GM08714 (cell line): ENCODE results near the gene ARHGEF9.
"Not testable (repeated sequence)": the region's sequence is repeated elsewhere in the genome, so short reads cannot be mapped to it uniquely, and the experiment has no call there.

ENCODE experiments used
- H3K4me3 ChIP-seq: fragments of 200-500 bp; sonication (Bioruptor generic); 2 replicates; pipeline ENCODE4 v1.5.1; 2014; ENCODE audit warnings: mild to moderate bottlenecking, low read length, inconsistent platforms
- ZNF274 ChIP-seq: IDR thresholded peaks from 2 replicates; pipeline ENCODE4 v1.6.1; 2012; ENCODE audit warnings: mild to moderate bottlenecking, low read depth, low read length

Gene ARHGEF9

DNA sequence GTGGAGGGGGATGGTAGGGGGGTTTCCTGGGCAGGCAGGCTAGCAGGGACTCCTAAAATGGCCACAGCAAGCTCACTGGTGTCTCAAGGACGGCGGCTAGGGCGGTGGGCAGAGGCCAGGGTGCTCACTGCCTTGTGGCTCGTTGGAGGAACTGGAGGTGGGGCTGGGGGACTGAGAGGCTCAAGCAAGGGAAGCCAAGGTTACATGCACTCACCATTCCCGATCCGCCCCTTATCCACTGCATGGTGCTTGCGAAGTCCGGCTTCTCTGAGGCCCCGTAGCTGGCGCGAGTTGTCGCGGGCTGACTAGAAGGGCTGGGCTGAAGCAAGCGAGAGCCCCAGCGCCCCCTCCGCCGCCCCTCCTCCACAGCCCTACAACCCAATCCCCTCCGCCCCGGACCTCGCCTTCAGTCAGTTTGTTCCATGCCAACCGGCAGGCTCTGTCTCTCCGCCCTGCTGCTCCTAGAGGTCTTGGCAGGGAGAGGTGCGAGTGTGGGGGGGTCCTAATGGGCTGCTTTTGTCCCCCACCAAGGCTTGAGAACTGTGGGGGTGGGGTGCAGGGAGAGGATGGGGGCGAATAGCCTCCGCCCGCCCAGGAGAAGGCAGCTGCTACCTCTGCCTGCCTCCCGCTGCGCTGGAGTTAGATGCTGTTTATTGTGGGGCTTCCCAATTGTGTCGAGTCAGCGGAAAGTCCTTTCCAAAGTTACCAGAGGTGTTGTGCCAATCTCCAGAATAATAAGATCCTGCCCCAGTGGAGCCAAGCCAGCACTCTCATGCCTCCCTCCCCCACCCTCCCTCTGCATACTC, at the start of gene ARHGEF9:
TSS of gene ARHGEF9 (minus strand) at position 313 of the 806 bp plus-strand sequence. CDS start at position 244, 69 bp downstream.
- TF ChIP-seq ZNF274, result no peak
- H3K4me3 ChIP-seq, result peak within 1 kb of the TSS; percentile 26; the same call in 1 of the 2 replicates

DNA sequence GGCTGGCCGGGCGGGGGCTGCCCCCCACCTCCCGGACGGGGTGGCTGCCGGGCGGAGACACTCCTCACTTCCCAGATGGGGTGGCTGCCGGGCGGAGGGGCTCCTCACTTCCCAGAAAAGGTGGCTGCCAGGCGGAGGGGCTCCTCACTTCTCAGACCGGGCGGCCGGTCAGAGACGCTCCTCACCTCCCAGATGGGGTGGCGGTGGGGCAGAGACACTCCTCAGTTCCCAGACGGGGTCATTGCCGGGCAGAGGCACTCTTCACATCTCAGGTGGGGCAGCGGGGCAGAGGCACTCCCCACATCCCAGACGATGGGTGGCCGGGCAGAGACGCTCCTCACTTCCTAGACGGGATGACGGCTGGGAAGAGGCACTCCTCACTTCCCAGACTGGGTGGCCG, 40.4 kb upstream of the ARHGEF9 start:
- not testable (repeated sequence) for H3K4me3 ChIP-seq

DNA sequence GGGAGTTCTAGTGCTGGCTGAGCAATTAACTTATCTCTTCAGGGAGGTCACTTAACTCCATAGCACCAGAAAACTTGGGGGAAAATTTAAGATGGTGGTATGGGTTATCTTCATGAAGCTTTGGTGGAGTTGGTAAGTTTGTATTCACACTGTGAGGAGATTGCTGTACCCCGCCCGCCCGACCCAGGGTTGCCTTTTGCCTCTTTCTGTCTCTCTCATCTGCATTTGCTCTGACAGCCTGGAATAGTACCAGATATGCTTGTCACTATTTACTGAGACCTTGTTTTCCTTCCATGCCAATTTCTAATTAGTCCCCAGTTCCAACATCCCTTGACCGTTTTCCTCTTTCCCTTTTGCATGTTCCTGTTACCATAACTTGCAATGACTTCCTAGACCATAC, 33.1 kb upstream of the ARHGEF9 start:
- TF ChIP-seq ZNF274, result no peak
- no peak overlapping the region for H3K4me3 ChIP-seq

DNA sequence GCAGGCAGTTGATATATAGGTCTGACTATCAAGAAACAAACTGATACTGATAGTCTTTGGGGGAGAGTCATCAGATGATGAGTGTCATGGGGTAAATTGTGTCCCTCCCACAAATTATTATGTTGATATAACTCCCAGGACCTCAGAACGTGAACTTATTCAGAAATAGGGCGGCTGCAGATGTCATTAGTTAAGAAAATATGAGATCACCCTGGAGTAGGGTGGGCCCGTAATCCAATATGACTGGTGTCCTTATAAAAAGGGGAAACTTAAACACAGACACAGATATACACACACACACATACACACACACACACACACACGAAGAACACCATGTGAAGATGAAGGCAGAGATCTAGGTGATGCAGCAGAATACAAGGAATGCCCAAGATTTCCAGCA, 32.7 kb upstream of the ARHGEF9 start:
- no peak for TF ChIP-seq ZNF274
- H3K4me3 ChIP-seq, result no peak overlapping the region

DNA sequence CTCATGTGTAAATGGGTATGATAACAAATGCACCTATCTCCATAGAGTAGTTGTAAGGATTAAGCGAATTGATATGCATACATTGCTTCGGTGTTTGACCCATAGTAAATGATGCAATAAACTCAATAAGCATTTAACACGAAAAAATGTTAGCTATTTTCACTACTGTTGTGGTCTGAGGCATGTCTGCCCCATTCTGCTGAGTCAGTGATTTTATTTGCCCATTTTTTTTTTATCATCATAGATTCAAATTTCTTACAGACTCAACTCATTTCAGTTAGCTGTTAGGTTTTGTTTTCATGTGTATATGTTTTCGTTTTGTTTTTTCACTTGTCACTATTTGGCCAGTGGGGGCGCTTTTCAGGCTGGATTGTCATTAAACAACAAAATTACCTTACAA, 27.8 kb upstream of the ARHGEF9 start:
- TF ChIP-seq ZNF274, result no peak
- no peak overlapping the region for H3K4me3 ChIP-seq

DNA sequence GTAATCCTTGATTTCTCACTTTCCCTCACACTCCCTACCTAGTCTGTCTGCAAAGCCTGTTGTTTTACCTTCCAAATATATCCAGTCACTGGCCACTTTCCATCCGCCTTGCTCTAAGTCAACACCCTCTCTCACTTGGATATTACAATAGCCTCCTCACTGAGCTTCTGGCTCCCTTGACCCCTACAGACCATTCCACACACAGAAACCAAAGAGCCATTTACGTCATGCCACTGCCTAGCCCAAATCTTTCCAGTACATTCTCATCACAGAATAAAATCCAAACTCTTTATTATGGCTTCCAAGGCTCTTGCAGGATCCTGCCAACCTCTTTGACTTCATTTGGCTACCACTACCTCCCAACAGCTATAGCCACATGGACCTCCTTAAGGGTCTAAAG, 25.7 kb upstream of the ARHGEF9 start:
- no peak for TF ChIP-seq ZNF274
- no peak overlapping the region for H3K4me3 ChIP-seq

DNA sequence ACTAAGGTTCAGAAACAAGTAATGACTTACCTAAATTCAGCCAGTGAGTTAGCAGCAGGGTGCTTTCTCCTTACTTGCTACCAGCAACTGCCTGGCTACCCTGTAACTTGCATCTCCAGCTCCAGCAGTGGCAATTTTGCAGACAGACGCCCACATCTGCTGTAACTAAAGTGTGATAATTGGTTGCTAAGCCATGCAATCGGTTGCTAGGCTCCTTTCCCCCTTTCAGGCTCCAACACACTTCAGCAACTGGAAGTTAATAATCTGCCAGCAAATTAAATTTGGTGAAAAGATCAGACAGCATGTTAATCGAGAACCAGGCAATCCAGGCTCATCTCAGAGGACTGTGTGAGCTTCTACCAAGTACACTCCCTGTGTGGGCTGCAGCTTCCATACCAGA, 24.2 kb upstream of the ARHGEF9 start:
- H3K4me3 ChIP-seq, result no peak overlapping the region
- no peak for TF ChIP-seq ZNF274

DNA sequence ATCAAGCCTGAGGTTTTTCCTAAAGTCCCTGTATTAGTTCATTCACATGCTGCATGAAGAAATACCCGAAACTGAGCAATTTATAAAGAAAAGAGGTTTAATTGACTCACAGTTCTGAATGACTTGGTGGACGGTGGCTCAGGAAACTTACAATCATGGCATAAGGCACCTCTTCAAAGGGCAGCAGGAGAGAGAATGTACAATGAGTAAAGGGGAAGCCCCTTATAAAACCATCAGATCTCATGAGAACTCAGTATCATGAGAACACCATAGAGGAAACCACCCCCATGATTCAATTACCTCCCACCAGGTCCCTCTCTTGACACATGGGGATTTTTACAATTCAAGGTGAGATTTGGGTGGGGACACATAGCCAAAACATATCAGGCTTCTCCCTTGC, 10.4 kb upstream of the ARHGEF9 start:
- not testable (repeated sequence) for H3K4me3 ChIP-seq

DNA sequence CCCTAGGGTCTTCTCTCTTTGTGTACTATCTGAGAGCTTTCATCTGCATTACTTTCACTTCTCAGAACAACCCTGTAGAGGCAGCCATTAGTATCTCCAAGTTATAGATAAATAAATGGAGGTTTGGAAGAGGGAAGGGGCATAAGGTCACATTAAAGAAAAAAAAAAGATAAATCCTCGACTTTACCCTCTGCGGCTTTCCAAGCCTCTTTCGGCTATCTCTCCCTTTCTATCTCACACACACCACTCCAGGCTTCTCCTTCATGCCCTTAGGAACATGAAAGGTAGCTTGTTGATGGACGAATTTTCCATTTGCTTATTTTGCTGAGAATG, 660 bp upstream of the ARHGEF9 start:
- H3K4me3 ChIP-seq, result peak overlapping the region; percentile 26; the same call in 1 of the 2 replicates
- no peak for TF ChIP-seq ZNF274

DNA sequence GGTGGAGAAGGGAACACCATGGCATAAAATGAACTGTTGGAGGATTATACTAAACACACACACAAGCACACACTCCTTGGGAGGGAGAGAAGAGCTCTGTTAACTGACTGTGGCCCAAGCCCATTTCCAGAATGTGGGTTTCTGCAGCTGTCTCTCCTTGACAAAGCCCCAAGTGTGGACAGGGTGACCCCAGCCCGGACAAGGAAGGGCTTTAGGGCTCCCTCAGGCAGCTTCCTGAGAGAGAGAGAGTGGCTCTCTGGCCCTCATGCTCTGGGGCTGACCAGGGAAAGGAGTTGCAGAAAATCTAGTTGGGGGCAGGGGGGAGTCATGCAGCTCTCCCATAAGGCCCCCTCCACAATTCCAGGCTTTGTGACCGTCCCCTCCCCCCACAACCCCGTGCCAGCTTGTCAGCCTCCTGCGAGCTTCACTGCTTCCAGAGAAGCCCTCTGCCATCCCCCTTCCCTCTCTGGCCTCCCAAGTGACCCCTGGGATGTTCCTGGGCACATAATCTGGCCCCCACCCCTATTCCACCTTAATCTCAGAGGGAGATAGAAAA, 590 bp downstream of the ARHGEF9 start:
- H3K4me3 ChIP-seq, result no peak overlapping the region; the same call in 1 of the 2 replicates
- no peak for TF ChIP-seq ZNF274

DNA sequence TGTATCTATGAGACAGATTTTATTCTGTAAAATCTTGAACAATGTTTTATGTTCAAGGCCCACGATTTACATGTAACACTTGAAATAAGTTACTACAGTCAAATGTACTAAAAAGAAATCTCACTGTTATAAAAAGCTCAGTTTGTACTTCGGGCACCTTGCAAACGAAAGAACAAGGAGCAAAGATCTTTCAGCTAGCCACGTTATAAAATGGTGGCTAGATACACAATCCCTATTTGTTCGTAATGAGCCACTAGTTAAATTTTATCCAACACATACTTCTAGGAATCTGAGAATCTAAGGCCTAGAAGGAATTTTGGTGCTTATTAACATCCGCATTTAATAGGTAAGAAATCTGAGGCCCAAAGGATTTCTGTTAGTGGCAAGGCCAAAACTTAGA, 2.5 kb downstream of the ARHGEF9 start:
- TF ChIP-seq ZNF274, result no peak
- no peak overlapping the region for H3K4me3 ChIP-seq

DNA sequence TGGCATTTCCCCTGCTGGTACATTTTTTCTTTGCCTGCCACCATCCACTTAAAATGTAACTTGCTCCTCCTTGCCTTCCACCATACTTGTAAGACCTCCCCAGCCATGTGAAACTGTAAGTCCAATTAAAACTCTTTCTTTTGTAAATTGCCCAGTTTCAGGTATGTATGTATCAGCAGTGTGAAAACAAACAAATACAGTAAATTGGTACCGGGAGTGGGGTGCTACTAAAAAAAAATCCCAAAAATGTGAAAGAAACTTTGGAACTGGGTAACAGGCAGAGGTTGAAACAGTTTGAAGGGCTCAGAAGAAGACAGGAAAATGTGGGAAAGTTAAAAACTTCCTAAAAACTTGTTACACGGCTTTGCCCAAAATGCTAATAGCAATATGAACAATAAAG, 16.3 kb downstream of the ARHGEF9 start:
- no peak for TF ChIP-seq ZNF274
- H3K4me3 ChIP-seq, result no peak overlapping the region

DNA sequence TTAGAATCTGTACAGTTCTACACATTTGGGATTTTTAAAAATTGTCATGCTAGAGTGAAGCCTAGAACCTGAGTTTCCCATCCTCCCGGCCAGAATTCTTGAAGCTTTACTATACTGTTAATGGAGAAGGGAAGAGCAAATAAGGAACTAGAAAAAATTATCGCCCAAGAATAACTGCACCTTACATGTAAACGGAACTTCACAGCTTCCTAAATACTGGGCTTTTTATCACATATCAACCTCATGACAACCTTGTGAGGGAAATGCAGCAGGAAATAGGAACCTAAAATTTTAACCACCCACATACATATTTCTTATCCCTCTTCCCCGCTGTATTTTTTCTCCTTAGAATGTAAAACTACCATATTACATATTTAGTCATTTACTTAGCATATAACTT, 19.3 kb downstream of the ARHGEF9 start:
- H3K4me3 ChIP-seq, result no peak overlapping the region
- TF ChIP-seq ZNF274, result no peak

DNA sequence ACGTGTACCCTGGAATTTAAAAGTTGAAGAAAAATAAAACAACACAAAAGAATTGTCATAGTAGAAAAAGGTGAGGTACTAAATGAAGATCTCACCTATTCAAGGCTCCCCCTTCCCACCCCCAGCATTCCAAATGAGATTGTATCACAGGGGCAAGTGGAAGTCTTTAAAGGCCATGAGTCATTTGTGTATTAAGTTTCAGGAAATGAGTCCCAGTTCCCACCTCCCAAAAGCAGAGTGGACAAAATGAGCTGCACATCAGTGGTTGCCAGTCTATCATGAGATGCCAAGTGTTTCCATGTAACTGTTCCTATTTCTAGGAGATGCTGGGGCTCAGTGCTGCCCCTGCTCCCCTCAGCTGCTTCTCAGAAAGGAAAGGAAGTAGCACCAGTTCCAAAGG, 20.1 kb downstream of the ARHGEF9 start:
- TF ChIP-seq ZNF274, result no peak
- H3K4me3 ChIP-seq, result no peak overlapping the region

DNA sequence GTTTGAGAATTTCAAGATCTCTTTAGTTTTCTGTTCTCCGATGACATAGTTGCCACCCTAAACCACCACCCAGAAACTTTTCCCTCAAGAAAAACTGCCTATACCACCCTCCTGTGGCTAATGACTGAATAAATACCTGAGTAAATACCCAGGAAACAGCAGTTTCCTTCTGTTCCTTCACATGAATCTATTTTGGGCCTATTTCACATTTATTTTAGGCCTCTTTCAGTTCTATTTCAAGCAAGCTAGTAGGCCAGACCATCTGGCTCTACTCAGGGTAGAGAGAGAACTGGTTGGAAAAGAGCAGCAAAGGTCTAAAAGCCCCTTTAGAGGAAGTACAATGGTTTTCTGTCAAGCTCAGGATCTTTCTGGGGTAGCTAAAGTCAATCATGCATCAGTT, 23.4 kb downstream of the ARHGEF9 start:
- TF ChIP-seq ZNF274, result no peak
- no peak overlapping the region for H3K4me3 ChIP-seq

DNA sequence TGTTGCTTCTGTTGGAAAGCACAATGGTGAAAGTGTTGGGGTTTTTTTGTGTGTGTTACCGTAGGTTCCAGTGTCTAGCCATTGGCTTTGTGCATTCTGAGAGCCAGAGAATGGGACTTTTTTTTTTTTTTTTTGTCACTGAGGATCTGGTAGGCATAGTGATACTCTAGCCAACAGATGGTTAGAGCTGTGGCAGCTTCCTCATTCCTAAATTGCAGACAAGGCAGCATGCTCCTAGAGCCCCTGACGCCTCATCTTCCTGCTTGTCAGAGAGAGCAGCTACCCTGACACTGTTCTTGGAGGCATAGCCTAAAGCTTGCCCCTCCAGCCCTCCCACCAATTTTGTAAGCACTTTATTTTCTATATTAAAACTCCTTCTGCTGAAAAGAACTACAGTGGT, 27.0 kb downstream of the ARHGEF9 start:
- H3K4me3 ChIP-seq, result no peak overlapping the region
- no peak for TF ChIP-seq ZNF274
